Stimulated activated CD4-positive, alpha-beta T cell treated with anti-CD3 and anti-CD28 coated beads, Interleukin-2, amount 100 ng/mL, for 24 hours (primary cell): Measurements from ENCODE around the gene GLI3.

Source experiments
- DNase-seq, 2 donors: peaks; one replicate each; pipeline ENCODE4 v3.0.0-alpha.2; 2020

Gene GLI3

GRCh38 chr7:42137431-42137830 is 99.6 kb downstream of the GLI3 start:
- no peak for DNase-seq

DNA sequence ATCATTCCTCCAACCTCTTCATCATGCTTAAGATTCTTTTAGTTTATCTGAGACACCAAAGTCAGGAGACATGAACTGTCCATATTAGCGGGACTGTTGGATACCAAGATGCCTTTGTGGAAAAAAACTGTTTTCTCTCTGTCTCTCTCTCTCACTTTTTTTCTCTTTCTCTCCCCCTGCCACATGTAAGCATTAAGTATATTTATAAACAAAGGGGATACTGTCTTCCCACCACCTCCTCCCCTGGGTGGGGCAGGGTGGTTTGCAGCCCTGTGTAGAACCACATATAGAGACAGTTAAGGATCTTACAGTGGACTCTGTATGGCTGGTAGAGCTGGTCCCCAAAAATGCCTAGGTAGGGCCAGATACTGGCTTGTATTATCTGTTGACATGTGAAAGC is 101.3 kb downstream of the GLI3 start:
- DNase-seq, result no peak

DNA sequence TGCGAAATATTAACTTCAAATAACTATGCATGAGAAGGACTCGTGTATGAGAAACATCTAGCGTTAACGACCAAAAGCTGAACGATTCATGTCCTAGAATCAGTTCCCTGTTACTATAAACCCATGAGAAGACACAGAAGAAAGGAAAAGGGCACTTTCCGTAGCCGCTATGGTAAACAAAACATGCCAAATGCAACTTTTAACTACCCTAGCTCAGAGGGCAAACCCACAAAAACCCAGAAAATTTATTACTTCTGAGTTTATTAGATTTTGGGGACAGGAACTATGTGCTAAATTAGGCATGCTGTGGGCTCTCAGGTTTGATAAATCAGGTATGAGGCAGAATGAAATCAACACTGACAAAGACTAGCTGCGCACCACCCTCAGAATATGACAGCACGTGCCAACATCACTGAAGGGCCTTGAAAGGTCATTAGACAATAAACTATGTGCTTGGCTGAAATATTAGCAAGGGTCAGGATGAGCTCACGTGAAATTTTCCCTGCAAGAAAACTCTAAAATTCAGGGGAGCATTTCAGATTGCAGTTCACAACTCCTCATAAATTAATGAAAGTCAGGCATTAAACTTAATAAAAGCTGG is 102.6 kb downstream of the GLI3 start:
- no peak for DNase-seq

GRCh38 chr7:42133321-42133720 is 103.7 kb downstream of the GLI3 start:
- DNase-seq, result no peak

- DNase-seq, result peak in 1 of 2 donors; percentile 5
Observed at GRCh38 chr7:42128703-42129102, 108.3 kb downstream of the GLI3 start.

DNA sequence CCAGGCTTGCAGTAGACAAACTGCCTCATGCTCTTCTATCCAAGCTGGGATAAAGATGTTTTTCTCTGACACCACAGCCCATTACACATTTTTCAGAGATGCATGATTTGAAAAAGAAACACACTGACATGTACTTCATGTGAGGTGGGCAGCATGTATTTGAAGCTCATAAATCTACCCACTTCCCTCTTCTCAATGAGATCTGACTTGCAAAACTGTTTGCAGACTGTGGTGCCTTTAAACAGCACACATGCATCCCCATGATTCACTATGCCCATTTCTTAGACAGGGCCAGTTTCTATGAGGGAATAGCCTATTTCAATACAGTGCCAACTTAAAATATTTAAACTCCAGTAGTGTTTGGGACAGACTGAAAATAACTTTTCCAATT is 109.8 kb downstream of the GLI3 start:
- DNase-seq, result no peak

- DNase-seq, result no peak
Observed at GRCh38 chr7:42126475-42127231, 110.4 kb downstream of the GLI3 start.

GRCh38 chr7:42125321-42125720 is 111.7 kb downstream of the GLI3 start:
- DNase-seq, result no peak

- DNase-seq, result no peak
Observed at GRCh38 chr7:42123716-42124115, 113.3 kb downstream of the GLI3 start.

DNA sequence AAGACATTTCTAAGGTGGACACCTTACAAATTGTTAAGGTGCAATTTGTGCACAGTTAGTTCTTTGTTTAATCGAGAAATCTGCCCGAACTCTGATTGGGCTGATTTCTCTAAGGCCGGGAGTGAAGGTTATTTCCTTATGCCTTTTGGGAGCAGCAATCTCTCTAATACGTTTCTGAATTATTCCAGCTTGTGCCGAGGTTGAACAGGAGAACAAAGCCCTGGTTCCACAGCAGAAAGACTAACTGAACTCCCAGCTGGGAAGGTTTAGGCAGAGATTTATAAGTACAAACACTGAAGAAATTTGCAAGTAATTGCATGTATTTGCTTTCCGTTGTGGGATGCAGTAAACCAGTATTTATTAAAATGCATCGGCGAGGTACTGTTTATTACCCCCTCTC is 116.8 kb downstream of the GLI3 start:
- DNase-seq, result no peak

DNA sequence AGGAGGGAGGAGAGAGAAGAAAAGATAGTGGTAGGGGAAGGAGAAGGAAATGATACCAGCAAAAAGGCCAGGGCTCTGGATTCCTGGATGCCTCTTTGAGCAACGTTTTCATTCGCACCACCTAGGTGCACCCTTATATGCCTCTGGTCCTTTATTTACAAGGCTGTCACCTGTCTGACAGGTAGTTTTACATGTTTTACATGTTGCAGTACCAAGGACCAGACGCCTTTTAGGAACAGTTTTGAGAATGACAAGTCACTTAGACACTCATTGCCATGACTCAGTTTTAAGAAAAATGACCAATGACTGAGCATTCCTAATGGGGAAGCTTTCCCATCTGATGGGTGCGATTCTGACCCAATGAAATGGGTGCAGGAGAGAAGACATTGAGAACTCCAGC is 119.8 kb downstream of the GLI3 start:
- DNase-seq, result no peak

GRCh38 chr7:42115795-42116194 is 121.2 kb downstream of the GLI3 start:
- no peak for DNase-seq

GRCh38 chr7:42110333-42110732 is 126.7 kb downstream of the GLI3 start:
- DNase-seq, result no peak

- DNase-seq, result no peak
Observed at GRCh38 chr7:42108803-42109528, 128.0 kb downstream of the GLI3 start.

- no peak for DNase-seq
Observed at GRCh38 chr7:42107484-42108240, 129.3 kb downstream of the GLI3 start.

DNA sequence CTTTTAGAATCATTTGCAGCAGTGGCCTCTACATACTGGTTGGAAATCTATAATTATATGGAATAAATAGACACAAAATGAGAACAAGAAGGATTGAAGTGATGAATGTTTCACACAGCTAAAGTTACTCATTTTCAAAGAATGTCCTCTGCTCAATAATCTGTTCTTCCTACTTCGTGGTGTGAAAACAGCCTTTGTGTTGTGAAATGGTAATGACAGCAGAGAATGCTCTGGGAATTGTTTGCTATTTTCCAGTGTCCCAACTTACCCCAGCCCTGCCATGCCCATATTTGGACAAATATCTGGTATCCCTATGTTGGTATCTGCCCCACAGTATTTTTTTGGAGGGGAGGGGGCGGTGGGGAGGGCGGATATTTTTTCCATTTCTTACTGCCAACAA is 130.4 kb downstream of the GLI3 start:
- no peak for DNase-seq

DNA sequence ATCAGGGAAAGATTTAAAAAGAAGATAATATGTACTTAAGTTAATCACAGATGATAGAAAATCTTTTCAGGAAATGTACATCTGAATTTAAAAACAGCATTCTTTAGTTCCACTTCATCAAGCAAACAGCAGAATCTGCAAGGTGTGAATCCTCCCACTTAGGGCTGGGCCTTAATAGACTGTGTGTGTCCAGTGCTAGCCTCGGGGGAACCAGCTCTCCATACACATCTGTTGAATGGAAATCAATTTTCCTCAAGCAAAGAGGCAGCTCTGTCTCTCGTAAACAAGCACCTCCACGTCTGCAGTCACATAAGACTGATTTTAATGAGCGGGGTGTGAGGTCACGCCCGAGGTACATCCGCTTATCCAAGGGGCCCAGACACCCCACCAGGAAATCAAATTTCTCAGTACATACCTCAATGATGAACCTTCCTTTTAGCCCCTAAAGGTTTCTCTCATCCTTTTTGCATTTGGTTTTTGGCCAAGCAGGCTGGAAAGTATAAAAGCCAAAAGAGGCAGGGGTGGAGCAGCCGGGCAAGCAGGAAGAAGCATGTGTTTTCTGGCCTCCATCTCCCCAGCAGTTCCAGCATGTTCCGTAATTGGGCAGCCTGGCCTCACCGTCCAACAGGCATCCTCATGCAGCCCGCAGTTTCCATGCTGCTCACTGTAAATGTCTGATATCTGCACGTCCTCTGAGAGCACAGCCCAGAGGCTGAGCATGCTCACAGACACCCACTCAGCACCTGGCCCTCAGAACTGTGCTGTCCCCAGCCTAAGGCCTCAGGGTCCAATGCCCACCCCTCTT is 131.3 kb downstream of the GLI3 start:
- DNase-seq, result no peak

DNA sequence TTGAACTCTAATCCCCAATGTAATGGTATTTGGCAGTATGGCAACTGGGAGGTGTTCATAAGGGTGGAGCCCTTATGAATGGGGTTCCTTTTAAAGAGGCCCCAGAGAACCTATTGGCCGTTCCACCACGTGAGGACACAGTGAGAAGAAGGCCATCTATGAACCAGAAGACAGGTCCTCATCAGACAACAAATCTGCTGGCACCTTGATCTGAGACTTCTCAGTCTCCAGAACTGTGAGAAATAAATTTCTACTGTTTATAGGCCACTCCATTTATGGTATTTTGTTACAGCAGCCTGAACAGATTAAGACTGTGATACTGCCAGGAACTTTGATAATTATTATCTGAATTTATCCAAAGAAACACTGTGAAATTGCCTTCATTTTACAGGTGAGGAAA is 132.3 kb downstream of the GLI3 start:
- no peak for DNase-seq

DNA sequence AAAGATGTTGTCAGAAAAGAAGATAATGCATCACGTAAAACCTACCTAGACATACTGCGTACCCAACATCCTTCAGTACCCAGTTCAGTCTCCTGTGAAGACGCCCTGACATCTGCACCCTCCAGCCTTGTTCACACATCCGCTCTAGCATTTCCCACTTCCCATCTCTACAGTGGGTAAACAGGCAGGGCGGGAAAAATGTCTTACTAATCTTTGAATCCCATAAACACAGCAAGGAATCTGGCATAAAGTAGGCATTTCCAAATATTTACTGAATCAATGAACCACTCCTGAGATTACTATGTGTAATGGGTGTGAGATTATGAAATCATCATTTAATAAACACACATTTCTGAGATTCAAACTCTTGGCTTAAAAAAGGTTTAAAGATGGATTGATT is 132.8 kb downstream of the GLI3 start:
- no peak for DNase-seq

DNA sequence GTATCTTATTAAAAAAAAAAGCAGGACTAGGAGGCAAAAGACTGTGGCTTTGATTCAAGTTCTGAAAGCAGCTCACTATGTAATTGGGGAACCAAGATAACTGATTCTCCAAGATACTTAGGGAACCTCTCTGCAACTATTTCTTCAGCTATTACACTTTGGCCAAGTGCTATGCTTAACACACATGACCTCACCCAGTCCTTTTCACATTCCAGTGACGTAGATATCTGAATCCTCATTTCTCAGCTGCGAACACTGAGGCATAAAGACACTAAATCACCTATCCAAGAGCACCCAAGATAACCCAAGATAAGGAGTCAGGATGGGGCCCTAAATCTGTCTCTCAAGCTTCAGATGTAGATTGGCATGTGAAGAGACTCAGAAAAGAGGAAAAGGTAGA is 133.6 kb downstream of the GLI3 start:
- no peak for DNase-seq

GRCh38 chr7:42103020-42103419 is 134.0 kb downstream of the GLI3 start:
- DNase-seq, result no peak

GRCh38 chr7:42102301-42102700 is 134.7 kb downstream of the GLI3 start:
- no peak for DNase-seq

GRCh38 chr7:42100156-42100508 is 136.9 kb downstream of the GLI3 start:
- DNase-seq, result no peak
